BLaER1 treated with 17β-estradiol and CSF1 and Interleukin-3, amounts not matched to agents 10 nM and 100 nM (cell line): ENCODE measurements around the gene RPH3AL.

Experiments
- H3K27ac ChIP-seq, 11 experiments: shearing (Covaris generic); formaldehyde crosslinking; 2 replicates each; pipeline ENCODE4 v1.8.1; 2022
- H3K27me3 ChIP-seq, 11 experiments: shearing (Covaris generic); formaldehyde crosslinking; 2 replicates each; pipeline ENCODE4 v1.8.1; 2022
- H3K36me3 ChIP-seq, 11 experiments: shearing (Covaris generic); formaldehyde crosslinking; 2 replicates each; pipeline ENCODE4 v1.8.1; 2022
- H3K4me1 ChIP-seq, 10 experiments: shearing (Covaris generic); formaldehyde crosslinking; 2 replicates each; pipeline ENCODE4 v1.8.1; 2022
- H3K4me2 ChIP-seq, 11 experiments: shearing (Covaris generic); formaldehyde crosslinking; 2 replicates each; pipeline ENCODE4 v1.8.1; 2022
- H3K4me3 ChIP-seq, 10 experiments: shearing (Covaris generic); formaldehyde crosslinking; 2 replicates each; pipeline ENCODE4 v1.8.1; 2022
- H3K9ac ChIP-seq, 11 experiments: shearing (Covaris generic); formaldehyde crosslinking; 2 replicates each; pipeline ENCODE4 v1.8.1; 2022
- H3K9me3 ChIP-seq, 11 experiments: shearing (Covaris generic); formaldehyde crosslinking; replicated peaks in 1 of 11; 2 replicates each; pipeline ENCODE4 v1.8.1; 2022
- H4K20me1 ChIP-seq, 11 experiments: shearing (Covaris generic); formaldehyde crosslinking; 2 replicates each; pipeline ENCODE4 v1.8.1; 2022
- Cebpa-rat ChIP-seq, 11 experiments: shearing (Covaris generic); IDR thresholded peaks; 2 replicates each; pipeline ENCODE4 v1.8.1; 2022

The RPH3AL gene

GRCh38 chr17:333626-334396 lies 18.8 kb downstream of the RPH3AL start:
- peak overlapping the region in 7 of 11 experiments; percentile 6 to 46 (median 28); a peak in 9 of 22 replicates for H3K9ac ChIP-seq
- H3K36me3 ChIP-seq = no peaks in the 10 kb centered on the region

GRCh38 chr17:332558-333322 lies 19.9 kb downstream of the RPH3AL start:
- peak overlapping the region in 5 of 11 experiments; percentile 31 to 66 (median 54); a peak in 5 of 22 replicates for H3K9ac ChIP-seq
- TF ChIP-seq Cebpa-rat (IDR thresholded peaks at IDR 0.05) = no peak
- H3K4me1 ChIP-seq = peaks cover 80 to 95% (median 90%) of the 10 kb centered on the region in 10 experiments
- peak overlapping the region in 6 of 11 experiments; percentile 6 to 70 (median 43); a peak in 7 of 22 replicates for H3K27ac ChIP-seq
- H3K36me3 ChIP-seq = peaks cover 0 to under 1% (median 0%) of the 10 kb centered on the region in 11 experiments; a peak in 3 of 22 replicates
- peaks cover 0 to 10% (median 0%) of the 10 kb centered on the region in 11 experiments; a peak in 2 of 22 replicates for H3K9me3 ChIP-seq
- peaks cover 0 to 54% (median 14%) of the 10 kb centered on the region in 11 experiments; a peak in 8 of 22 replicates for H4K20me1 ChIP-seq
- H3K4me3 ChIP-seq = no peak overlapping the region; a peak in 1 of 20 replicates
- H3K27me3 ChIP-seq = peaks cover 0 to 62% (median 20%) of the 10 kb centered on the region in 11 experiments; a peak in 15 of 22 replicates
- peak overlapping the region; percentile 80 to 97 (median 92) for H3K4me2 ChIP-seq

More at GRCh38 chr17:333626-334396, 18.8 kb downstream of the RPH3AL start:
- Histone ChIP-seq H3K4me3 (peak overlapping the region in 1 of 10 experiments; percentile 29; a peak in 2 of 20 replicates), H4K20me1 (peaks cover 0 to 53% (median 14%) of the 10 kb centered on the region in 11 experiments; a peak in 7 of 22 replicates), H3K9me3 (peaks cover 0 to 10% (median 0%) of the 10 kb centered on the region in 11 experiments; a peak in 2 of 22 replicates), H3K4me2 (peak overlapping the region; percentile 66 to 94 (median 85)), H3K4me1 (peaks cover 91 to 100% (median 99%) of the 10 kb centered on the region in 10 experiments), H3K27ac (peak overlapping the region in 2 of 11 experiments; percentile 24 to 37; a peak in 2 of 22 replicates), H3K27me3 (peaks cover 0 to 70% (median 20%) of the 10 kb centered on the region in 11 experiments; a peak in 15 of 22 replicates)
- TF ChIP-seq Cebpa-rat (IDR thresholded peaks at IDR 0.05) = no peak

- H3K27me3 ChIP-seq = peaks cover 0 to 58% (median 20%) of the 10 kb centered on the region in 11 experiments; a peak in 15 of 22 replicates
- H3K9ac ChIP-seq = peak overlapping the region; percentile 12 to 66 (median 52); a peak in 16 of 22 replicates
- TF ChIP-seq Cebpa-rat (IDR thresholded peaks at IDR 0.05) = no peak
- H4K20me1 ChIP-seq = peaks cover 0 to 54% (median 14%) of the 10 kb centered on the region in 11 experiments; a peak in 8 of 22 replicates
- H3K4me3 ChIP-seq = peak overlapping the region in 9 of 10 experiments; percentile 11 to 53 (median 34); a peak in 10 of 20 replicates
- H3K36me3 ChIP-seq = peaks cover 0 to 8% (median 0%) of the 10 kb centered on the region in 11 experiments; a peak in 4 of 22 replicates
- peaks cover 0 to 8% (median 0%) of the 10 kb centered on the region in 11 experiments; a peak in 2 of 22 replicates for H3K9me3 ChIP-seq
- peaks cover 73 to 89% (median 83%) of the 10 kb centered on the region in 10 experiments for H3K4me1 ChIP-seq
- H3K27ac ChIP-seq = peak overlapping the region in 10 of 11 experiments; percentile 3 to 70 (median 37); a peak in 18 of 22 replicates
- H3K4me2 ChIP-seq = peak overlapping the region; percentile 80 to 97 (median 92)
These were observed 20.6 kb downstream of the RPH3AL start for GRCh38 chr17:332023-332422.

- Histone ChIP-seq H3K27me3 (peaks cover 0 to 49% (median 20%) of the 10 kb centered on the region in 11 experiments; a peak in 15 of 22 replicates), H3K9ac (peak overlapping the region; percentile 12 to 66 (median 52); a peak in 18 of 22 replicates), H3K27ac (peak overlapping the region; percentile 3 to 70 (median 39); a peak in 19 of 22 replicates), H3K4me2 (peak overlapping the region; percentile 80 to 97 (median 92)), H3K4me3 (peak overlapping the region; percentile 11 to 53 (median 33); a peak in 17 of 20 replicates), H3K4me1 (peaks cover 64 to 80% (median 74%) of the 10 kb centered on the region in 10 experiments), H3K9me3 (no peaks in the 10 kb centered on the region), H4K20me1 (peaks cover 0 to 53% (median 14%) of the 10 kb centered on the region in 11 experiments; a peak in 8 of 22 replicates), H3K36me3 (peaks cover 0 to 8% (median 0%) of the 10 kb centered on the region in 11 experiments; a peak in 4 of 22 replicates)
- no peak for TF ChIP-seq Cebpa-rat (IDR thresholded peaks at IDR 0.05)
These were observed 21.5 kb downstream of the RPH3AL start for GRCh38 chr17:330993-331701.

GRCh38 chr17:329784-330420 lies 22.7 kb downstream of the RPH3AL start:
- H3K36me3 ChIP-seq = peaks cover 0 to 14% (median 0%) of the 10 kb centered on the region in 11 experiments; a peak in 5 of 22 replicates
- H3K4me3 ChIP-seq = no peak overlapping the region; a peak in 1 of 20 replicates
- no peak for TF ChIP-seq Cebpa-rat (IDR thresholded peaks at IDR 0.05)
- peaks cover 53 to 71% (median 61%) of the 10 kb centered on the region in 10 experiments for H3K4me1 ChIP-seq
- H4K20me1 ChIP-seq = peaks cover 0 to 45% (median 14%) of the 10 kb centered on the region in 11 experiments; a peak in 8 of 22 replicates
- peak overlapping the region in 2 of 11 experiments; percentile 18 to 59; a peak in 1 of 22 replicates for H3K9ac ChIP-seq
- peak overlapping the region in 1 of 11 experiments; percentile 67; a peak in 1 of 22 replicates for H3K27ac ChIP-seq
- peaks cover 0 to 37% (median 20%) of the 10 kb centered on the region in 11 experiments; a peak in 15 of 22 replicates for H3K27me3 ChIP-seq
- peak overlapping the region; percentile 80 to 97 (median 92) for H3K4me2 ChIP-seq
- no peaks in the 10 kb centered on the region for H3K9me3 ChIP-seq

- Histone ChIP-seq H3K4me2 (peak overlapping the region in 2 of 11 experiments; percentile 6 to 24; a peak in 1 of 22 replicates), H3K4me1 (peaks cover 40 to 63% (median 47%) of the 10 kb centered on the region in 10 experiments), H3K27ac (no peak overlapping the region), H4K20me1 (peaks cover 0 to 54% (median 14%) of the 10 kb centered on the region in 11 experiments; a peak in 8 of 22 replicates), H3K4me3 (no peak overlapping the region), H3K36me3 (peaks cover 0 to 14% (median 0%) of the 10 kb centered on the region in 11 experiments; a peak in 5 of 22 replicates), H3K9ac (no peak overlapping the region), H3K9me3 (no peaks in the 10 kb centered on the region), H3K27me3 (peaks cover 0 to 18% (median 8%) of the 10 kb centered on the region in 11 experiments; a peak in 13 of 22 replicates)
- TF ChIP-seq Cebpa-rat (IDR thresholded peaks at IDR 0.05) = no peak
These were observed 24.6 kb downstream of the RPH3AL start for GRCh38 chr17:327971-328370.

- H3K27ac ChIP-seq = no peak overlapping the region
- H3K4me3 ChIP-seq = no peak overlapping the region
- peaks cover 33 to 63% (median 45%) of the 10 kb centered on the region in 10 experiments for H3K4me1 ChIP-seq
- H3K9ac ChIP-seq = no peak overlapping the region
- 0 out of 22 replicates have a peak overlapping the region, but pooled peaks of 1 of the 11 experiments have one; percentile 24 for H3K4me2 ChIP-seq
- peaks cover 0 to 54% (median 12%) of the 10 kb centered on the region in 11 experiments; a peak in 8 of 22 replicates for H4K20me1 ChIP-seq
- peaks cover 0 to 14% (median 0%) of the 10 kb centered on the region in 11 experiments; a peak in 5 of 22 replicates for H3K36me3 ChIP-seq
- H3K9me3 ChIP-seq = no peaks in the 10 kb centered on the region
- peaks cover 0 to 14% (median 5%) of the 10 kb centered on the region in 11 experiments; a peak in 12 of 22 replicates for H3K27me3 ChIP-seq
- TF ChIP-seq Cebpa-rat (IDR thresholded peaks at IDR 0.05) = no peak
These were observed 25.3 kb downstream of the RPH3AL start for GRCh38 chr17:327296-327695.
